ENCODE measurements around the gene C22orf39.

DNA sequence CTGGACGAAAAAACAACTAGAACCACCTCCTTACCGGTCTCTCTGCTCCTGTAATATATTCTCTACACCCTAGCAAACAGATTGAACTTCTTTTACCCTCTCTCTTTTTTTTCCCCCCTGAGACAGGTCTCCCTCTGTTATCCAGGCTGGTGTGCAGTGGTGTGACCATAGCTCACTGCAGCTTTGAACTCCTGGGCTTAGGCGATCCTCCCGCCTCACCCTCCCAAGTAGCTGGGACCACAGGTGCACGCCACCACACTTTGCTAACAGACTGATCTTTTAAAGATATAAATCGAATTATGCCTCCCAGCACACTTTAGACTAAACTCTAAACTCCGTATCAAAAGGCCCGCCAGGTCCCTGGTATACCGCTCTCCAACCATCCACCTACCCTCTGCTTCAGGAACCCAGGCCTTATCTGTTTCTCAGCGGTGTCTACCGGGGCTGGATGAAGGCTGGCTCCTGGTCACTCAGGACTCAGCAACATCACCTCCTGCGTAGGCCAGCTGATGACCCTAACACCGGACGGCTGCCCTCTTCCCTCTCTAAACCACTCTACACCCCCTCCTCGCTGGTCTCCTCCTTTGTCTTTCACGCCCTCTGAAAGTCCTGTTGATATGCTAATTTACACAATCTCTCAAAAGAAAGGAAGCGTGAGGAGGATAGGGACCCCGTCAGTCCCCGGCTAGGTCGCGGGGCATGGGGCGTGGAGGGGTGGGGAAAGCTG is 745 bp downstream of the C22orf39 start:
- TF ChIP-seq CTCF (IDR thresholded peaks at IDR 0.05; ENCODE audit: insufficient read depth, low read length, poor library complexity, severe bottlenecking) (no peak), EZH2phosphoT487 (conservative IDR thresholded peaks at IDR 0.05; ENCODE audit: low read length) (no peak)
